Stimulated activated CD8-positive, alpha-beta memory T cell treated with anti-CD3 and anti-CD28 coated beads, Interleukin-12 subunit alpha, Interleukin-12 subunit beta, amount 100 ng/mL, for 24 hours (primary cell): ENCODE measurements around the gene WDR81.
"Not testable (repeated sequence)": the region's sequence is repeated elsewhere in the genome, so short reads cannot be mapped to it uniquely, and the experiment has no call there.

Source experiments
- DNase-seq: peaks from one replicate; pipeline ENCODE4 v3.0.0-alpha.2; 2020; ENCODE audit errors: extremely low read depth

WDR81 gene

GRCh38 chr17:1713160-1713877 is 11.2 kb upstream of the WDR81 start:
- DNase-seq: no peak

- no peak for DNase-seq
These were observed 10.6 kb upstream of the WDR81 start for GRCh38 chr17:1713878-1714426.

- DNase-seq: no peak
These were observed 10.0 kb upstream of the WDR81 start for GRCh38 chr17:1714427-1714979.

GRCh38 chr17:1714980-1715802 is 9.3 kb upstream of the WDR81 start:
- no peak for DNase-seq

- DNase-seq: no peak
These were observed 8.8 kb upstream of the WDR81 start for GRCh38 chr17:1715803-1716075.

- DNase-seq: peak; percentile 100
These were observed 8.2 kb upstream of the WDR81 start for GRCh38 chr17:1716076-1716911.

GRCh38 chr17:1716912-1717695 is 7.4 kb upstream of the WDR81 start:
- DNase-seq: peak; percentile 77

GRCh38 chr17:1718362-1719165 is 5.9 kb upstream of the WDR81 start:
- no peak for DNase-seq

GRCh38 chr17:1720856-1721386 is 3.6 kb upstream of the WDR81 start:
- DNase-seq: no peak

- DNase-seq: not testable (repeated sequence)
These were observed 2.5 kb upstream of the WDR81 start for GRCh38 chr17:1722022-1722421.

- DNase-seq: no peak
These were observed 551 bp downstream of the WDR81 start for GRCh38 chr17:1724869-1725641.

GRCh38 chr17:1725642-1726511 is 1.4 kb downstream of the WDR81 start:
- no peak for DNase-seq

- no peak for DNase-seq
These were observed 2.2 kb downstream of the WDR81 start for GRCh38 chr17:1726626-1727257.

GRCh38 chr17:1727258-1727789 is 2.8 kb downstream of the WDR81 start:
- DNase-seq: no peak

GRCh38 chr17:1727876-1728630 is 3.5 kb downstream of the WDR81 start:
- no peak for DNase-seq

- DNase-seq: no peak
These were observed 5.4 kb downstream of the WDR81 start for GRCh38 chr17:1729966-1730325.
